Gastroesophageal sphincter (tissue), 3 donors: ENCODE data around the gene NEK8.

Experiments used
- CTCF ChIP-seq, 4 experiments: fragments of 200-600 bp in 2 of 4; fragments of 450-650 bp in 2 of 4; sonication (generic) in 1 of 4; IDR thresholded peaks; one replicate each; pipeline ENCODE4 v1.5.1; 2017 to 2019; ENCODE audit warnings: antibody characterized with exemption in 4 of 4, mild to moderate bottlenecking in 2 of 4, moderate library complexity in 2 of 4
- EP300 ChIP-seq: sonication (generic); formaldehyde crosslinking; IDR thresholded peaks from one replicate; pipeline ENCODE4 v1.6.1; 2017; ENCODE audit warnings: antibody characterized with exemption, mild to moderate bottlenecking
- POLR2A ChIP-seq, 2 donors: fragments of 450-650 bp; IDR thresholded peaks; one replicate each; pipeline ENCODE4 v1.6.1; 2017; ENCODE audit warnings: antibody characterized with exemption in 2 of 2, mild to moderate bottlenecking in 2 of 2, moderate library complexity in 1 of 2
- POLR2AphosphoS5 ChIP-seq: sonication (generic); formaldehyde crosslinking; IDR thresholded peaks from one replicate; pipeline ENCODE4 v1.6.1; 2017; ENCODE audit warnings: antibody characterized with exemption

GRCh38 chr17:28747801-28748750, 19.5 kb downstream of the NEK8 start:
- no peak for TF ChIP-seq CTCF (IDR thresholded peaks at IDR 0.05)
- TF ChIP-seq EP300, result no peak
- TF ChIP-seq POLR2A (IDR thresholded peaks at IDR 0.05), result no peak
- no peak for TF ChIP-seq POLR2AphosphoS5
